Activated CD4-positive, alpha-beta T cell treated with anti-CD3 and anti-CD28 coated beads for 48 hours (primary cell): ENCODE results near the gene FAR2.
"Not testable (repeated sequence)": the region's sequence is repeated elsewhere in the genome, so short reads cannot be mapped to it uniquely, and the experiment has no call there.

Experiments used
- DNase-seq: peaks from one replicate; pipeline ENCODE4 v3.0.0-alpha.2; 2020

Gene FAR2

DNA sequence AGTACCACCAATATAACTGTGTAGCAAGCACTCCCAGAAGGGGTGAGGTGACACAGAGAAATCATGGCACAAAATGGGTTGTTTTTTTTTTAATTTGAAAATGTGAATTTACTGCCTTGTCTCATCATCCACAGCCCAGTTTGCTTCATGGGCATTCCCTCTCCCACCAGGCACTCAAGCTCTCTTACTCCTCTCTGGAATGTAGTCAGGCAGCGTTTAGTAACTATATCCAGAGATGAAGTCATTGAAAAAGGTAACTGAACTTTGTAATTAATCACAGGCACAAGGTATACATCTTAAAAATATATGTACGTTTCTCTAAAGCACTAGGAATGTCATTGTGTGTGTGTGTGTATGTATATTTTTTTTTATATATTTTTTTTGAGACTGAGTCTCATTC lies 91.4 kb downstream of the FAR2 start:
- no peak for DNase-seq

- peak; percentile 26 for DNase-seq
Observed at GRCh38 chr12:29241821-29242591, 92.9 kb downstream of the FAR2 start.

DNA sequence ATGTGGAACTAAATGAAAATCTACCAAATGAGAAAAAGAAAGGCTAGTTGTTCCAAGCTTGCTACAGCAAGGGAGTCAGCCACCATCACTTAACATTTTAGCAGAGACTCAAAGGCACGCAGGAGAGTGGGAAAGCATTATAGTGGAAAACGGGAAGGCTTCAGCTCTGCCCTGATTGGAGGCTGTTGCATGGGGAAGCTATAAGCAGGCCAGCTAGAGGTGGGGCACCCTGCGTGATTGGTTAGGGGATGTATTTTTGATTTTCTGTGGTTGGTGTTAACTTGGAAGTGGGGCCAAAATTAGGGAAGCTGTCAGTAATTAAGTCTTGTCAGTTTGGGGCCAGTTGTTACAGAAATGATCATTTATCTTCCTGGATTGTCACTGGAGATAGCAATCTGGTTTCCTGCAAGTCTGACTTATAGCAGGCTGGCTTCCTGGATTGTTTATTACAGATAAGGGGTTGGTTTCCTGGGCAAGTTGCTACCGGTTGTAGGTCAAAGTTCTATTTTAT lies 93.9 kb downstream of the FAR2 start:
- DNase-seq = no peak

GRCh38 chr12:29244159-29244765 lies 95.2 kb downstream of the FAR2 start:
- no peak for DNase-seq

DNA sequence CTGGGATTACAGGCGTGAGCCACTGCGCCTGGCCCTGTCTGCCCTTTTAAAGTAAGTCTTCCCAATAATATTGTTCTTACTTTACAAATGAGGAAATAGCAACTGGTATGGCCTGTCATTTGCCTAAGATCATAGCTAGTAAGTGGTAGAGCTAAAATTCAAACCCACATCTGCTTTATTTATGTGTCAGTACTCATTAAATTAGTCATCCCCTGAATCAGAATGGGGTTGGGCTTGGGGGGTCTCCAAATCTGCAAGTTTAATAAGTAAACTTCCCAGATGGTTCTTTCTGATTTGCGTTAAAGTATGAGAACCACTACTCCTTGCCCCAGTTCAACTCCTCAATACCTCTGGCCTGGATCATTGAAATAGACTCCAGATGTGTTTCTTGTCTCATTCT lies 96.2 kb downstream of the FAR2 start:
- no peak for DNase-seq

DNA sequence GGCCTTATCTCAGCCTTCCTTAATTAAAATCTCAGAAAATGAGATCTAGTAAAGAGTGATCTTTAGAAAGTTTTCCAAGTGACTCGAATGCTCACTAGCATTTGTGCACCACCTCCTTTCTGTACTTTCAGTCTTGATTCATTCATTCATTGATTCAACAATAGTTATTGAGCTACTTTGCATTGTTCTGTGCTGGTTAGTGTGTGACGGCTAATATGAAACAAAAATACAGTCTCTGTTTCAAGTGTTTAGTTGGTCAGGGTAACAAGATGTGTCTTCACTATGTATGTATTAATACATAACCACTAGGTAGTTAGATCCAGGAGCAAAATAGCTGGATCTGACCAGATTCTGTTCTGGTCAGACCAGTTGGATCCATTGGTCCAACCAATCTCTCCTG lies 100.9 kb downstream of the FAR2 start:
- DNase-seq = no peak

DNA sequence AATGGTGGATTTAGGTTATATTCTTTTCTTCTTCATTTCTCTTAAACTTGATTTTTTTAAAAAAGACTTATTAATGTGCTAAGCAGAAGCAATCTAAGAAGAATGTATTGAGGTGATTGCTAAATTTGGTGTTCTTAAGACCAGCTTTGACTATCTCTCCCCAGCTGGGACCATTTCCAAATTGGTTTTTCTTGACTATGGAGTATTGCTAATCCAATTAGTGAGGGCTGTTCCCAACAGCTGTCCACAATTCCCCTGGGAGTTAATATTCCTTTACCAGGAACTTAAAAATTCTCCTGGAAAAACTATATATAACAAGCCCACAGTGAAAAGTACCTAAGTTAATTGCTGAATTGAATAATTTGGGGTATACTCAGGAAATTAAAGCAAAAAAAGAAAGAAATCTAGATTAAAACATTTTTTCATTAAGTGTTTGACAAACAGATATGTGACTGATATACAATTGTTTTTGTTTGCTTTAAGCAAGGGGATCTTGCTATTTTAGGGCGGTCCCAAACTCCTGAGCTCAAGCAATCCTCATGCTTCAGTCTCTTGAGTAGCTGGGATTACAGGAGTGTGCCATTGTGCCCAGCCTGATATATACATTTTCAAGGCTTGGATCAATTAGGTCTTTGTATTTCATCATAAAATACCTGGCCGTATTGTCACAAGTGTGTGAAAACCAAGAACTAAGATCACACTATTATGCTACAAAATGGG lies 105.0 kb downstream of the FAR2 start:
- DNase-seq = no peak

- DNase-seq = no peak
Observed at GRCh38 chr12:29255042-29255441, 106.0 kb downstream of the FAR2 start.

- DNase-seq = no peak
Observed at GRCh38 chr12:29256598-29256997, 107.5 kb downstream of the FAR2 start.

DNA sequence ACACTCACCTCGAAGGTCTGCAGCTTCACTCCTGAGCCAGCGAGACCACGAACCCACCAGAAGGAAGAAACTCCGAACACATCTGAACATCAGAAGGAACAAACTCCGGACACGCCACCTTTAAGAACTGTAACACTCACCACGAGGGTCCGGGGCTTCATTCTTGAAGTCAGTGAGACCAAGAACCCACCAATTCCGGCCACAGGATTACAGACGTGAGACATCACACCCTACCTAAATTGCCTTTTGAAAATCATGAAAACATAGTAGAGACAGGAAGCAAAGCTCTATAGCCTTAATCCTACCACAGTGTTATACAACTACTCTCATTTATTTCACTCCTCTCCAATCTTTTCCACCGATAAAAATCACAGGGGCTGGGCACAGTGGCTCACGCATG lies 108.6 kb downstream of the FAR2 start:
- DNase-seq = not testable (repeated sequence)

DNA sequence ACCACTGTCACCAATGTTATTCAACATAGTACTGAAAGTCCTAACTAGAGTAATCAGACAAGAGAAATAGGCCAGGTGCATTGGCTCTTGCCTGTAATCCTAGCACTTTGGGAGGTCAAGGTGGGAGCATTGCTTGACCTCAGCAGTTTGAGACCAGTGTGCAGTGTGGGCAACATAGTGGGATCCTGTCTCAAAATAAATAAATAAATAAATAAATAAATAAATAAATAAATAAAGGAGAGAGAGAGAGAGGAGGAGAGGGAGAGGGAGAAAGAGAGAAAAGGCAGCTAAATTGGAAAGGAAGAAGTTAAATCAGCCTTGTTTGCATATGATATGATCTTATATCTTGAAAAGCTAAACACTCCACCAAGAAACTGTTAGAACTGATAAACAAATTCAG lies 115.3 kb downstream of the FAR2 start:
- DNase-seq = no peak

DNA sequence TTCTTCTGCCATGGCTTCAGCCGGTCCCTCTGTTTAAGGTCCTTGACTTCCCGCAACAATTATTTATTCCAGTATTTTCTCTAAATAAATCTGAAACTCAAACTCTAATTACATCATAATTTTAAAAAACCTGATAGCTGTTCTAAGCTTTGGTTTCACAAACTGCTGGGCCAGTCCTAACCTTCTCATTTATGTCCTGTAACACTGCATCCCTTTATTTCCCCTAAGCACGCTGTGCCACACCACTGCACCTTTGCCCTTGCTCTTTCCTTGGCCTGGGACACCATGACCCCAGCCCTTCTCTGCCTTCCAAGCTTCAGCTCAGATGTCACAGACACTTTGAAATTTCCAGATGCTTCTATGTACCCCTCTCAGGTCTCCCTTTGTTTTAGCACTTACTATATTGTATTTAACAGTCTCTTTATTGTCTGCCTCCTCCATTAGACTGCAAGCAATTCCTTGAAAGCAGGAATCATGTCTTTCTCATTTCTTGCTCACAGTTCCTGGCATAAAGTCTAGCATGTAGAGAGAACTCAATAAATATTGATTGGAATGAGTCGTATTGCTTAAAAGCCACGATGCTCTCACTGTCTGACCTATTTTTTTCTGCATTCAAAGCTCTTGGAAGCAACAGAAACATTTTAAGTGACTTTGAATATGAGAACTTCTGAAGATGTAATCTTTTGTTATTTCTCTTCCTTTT lies 120.8 kb downstream of the FAR2 start:
- no peak for DNase-seq

GRCh38 chr12:29270446-29270845 lies 121.4 kb downstream of the FAR2 start:
- DNase-seq = no peak

- no peak for DNase-seq
Observed at GRCh38 chr12:29273178-29273843, 124.2 kb downstream of the FAR2 start.

DNA sequence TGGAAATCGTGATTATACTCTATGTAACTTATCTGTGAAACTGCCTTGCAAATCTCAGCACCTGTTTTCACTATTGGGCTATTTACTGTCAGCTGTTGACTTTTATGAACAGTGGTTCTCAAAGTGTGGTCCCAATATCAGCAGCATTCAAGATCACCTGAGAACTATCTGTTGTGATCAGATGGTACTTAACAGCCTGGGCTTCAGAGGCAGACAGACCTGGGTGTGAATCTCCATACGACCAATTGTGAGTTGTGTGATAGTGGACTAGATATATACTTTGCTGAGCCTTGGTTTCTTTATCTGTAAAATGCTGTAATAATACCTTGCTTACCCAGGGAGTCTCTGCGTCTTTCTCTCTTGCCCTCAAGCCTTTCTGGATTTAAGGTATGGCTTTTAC lies 126.8 kb downstream of the FAR2 start:
- DNase-seq = no peak

DNA sequence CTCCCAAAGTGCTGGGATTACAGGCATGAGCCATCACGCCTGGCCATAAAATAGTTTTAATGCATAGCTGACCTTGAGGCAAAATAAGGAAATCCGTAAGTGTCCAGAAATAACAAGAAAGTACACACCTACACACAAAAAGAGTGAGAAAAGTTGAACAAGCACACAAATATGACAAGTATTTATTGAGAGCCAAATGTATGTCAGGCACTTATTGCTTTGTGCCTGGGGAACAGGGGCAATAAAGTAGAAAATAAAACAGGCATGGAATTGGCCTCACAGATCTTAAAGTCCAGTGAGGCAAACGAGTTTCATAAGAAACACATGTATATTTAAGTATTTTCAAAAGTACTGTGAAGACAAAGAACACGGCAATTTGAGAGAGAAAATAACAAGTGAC lies 128.2 kb downstream of the FAR2 start:
- DNase-seq = no peak

DNA sequence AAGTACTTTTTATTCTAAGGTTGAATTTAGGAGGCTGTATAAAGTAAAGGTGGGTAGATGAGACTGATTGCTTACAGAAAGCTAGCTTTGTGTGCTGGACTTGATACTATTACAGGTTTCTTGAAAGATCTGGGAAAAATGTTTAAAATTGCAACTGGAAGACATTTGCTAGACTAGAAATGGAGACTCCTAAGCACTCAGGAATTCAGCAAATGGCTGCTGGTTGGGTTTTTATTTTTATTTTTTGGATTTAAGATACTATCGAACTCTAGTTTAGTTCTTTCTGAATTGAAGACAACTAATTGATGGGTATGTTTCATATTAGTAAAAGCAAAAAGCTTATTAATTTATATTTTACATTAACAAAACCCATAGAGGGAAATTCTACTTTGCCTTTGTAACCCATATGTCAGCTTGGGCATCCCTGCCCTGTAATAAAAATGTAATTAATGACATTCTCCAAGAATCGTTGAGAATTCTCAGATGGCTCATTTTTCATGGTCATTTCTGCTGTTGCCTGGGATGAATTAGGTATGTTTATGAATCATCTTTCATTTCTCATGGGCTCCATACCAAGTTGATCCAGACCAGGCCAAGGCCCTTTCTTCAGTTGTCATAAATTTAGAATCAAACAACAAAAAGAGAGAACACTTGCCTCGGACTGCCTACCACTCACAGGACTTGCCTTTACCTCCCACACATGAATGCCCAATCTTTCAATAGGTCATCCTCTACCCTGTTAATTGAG lies 129.8 kb downstream of the FAR2 start:
- DNase-seq = no peak

DNA sequence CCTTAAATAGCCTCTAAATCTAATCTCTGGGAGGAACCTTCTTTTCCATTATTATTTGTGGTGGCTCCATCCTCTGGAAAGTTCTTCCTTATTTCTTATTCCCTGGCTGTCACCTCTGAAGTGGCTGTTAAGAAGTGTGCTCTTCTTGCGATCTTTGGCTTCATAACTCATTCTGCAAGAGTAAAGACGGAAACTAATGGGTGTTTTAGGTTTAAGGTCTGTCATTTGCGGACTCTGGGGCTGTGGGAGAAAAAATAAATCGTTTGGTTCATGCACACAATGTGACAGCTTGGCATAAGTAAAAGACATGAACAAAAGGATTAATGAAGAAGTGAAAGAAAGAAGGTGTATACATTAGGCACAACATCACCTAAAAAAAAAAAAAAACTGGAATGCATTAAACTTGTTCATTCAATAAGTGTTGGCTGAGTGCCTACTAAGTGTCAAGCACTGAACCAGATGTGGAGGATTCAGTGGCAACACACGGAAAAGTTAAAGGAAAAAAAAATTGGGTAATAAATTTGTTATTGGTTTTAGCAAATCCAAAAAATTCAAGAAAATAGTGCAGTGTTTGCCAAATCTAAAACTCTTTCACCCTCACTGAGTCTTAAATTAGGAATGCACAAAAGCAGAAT lies 132.4 kb downstream of the FAR2 start:
- no peak for DNase-seq

- no peak for DNase-seq
Observed at GRCh38 chr12:29282031-29282816, 133.1 kb downstream of the FAR2 start.

DNA sequence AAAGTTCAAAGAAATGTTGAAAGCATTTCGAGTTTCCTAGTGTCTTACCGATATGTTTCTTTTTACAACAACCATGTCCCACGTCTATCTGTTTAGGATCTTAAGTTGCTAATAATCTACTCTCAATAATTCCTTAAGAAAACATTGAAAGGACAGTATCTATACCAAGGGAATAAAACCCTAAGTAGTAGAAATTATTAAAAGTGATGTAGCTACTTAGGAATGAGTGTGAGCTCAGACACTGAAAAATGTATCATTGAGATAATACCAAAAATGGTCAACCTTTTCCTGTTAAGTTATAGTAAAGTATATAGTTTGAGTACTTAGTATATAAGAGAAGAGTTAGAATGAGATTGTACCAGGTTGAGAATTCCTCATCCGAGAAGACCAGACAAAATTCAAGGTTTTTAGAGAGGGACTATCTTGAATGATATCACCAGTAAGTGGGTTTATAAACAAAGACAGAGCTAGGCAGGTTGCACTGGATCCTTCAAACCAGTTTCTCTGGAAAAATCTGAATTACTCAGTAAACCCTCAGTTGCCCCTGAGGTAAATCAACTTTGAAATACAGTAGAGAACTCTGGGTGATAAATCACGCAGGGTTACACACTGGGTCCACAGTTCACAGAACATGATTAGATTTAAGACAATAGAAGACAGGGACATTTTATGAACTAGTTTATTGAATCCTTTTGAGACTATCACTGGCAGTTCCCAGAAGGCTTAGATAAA lies 135.1 kb downstream of the FAR2 start:
- DNase-seq = no peak
